OCI-LY1 (cell line): ENCODE data around the gene TTC23.

Experiments
- H2AFZ ChIP-seq: fragments of 200-600 bp; sonication (generic), shearing (Covaris generic); 2 replicates; pipeline ENCODE4 v1.6.0; 2014; ENCODE audit warnings: antibody characterized with exemption, mild to moderate bottlenecking, low read length
- H3F3A ChIP-seq: fragments of 200-600 bp; sonication (generic), shearing (Covaris generic); 2 replicates; pipeline ENCODE4 v1.6.0; 2014; ENCODE audit warnings: mild to moderate bottlenecking, antibody characterized with exemption, low read length, moderate library complexity; ENCODE audit not compliant: insufficient read depth
- H3K27ac ChIP-seq: fragments of 200-600 bp; sonication (generic); 2 replicates; pipeline ENCODE4 v1.5.1; 2014; ENCODE audit warnings: low read length, mixed run types, mild to moderate bottlenecking, low read depth; ENCODE audit not compliant: poor library complexity, severe bottlenecking
- H3K27me3 ChIP-seq: fragments of 200-600 bp; sonication (generic); 2 replicates; pipeline ENCODE4 v1.6.0; 2014; ENCODE audit warnings: antibody characterized with exemption, mild to moderate bottlenecking, low read length, moderate library complexity; ENCODE audit not compliant: insufficient read depth
- H3K36me3 ChIP-seq: fragments of 200-600 bp; sonication (generic); 2 replicates; pipeline ENCODE4 v1.6.1; 2014; ENCODE audit warnings: mild to moderate bottlenecking, antibody characterized with exemption, low read length, moderate library complexity, mixed read lengths; ENCODE audit not compliant: insufficient read depth
- H3K4me1 ChIP-seq: fragments of 200-600 bp; sonication (generic); 2 replicates; pipeline ENCODE4 v1.5.1; 2014; ENCODE audit warnings: mild to moderate bottlenecking, low read length, moderate library complexity; ENCODE audit not compliant: insufficient read depth, severe bottlenecking
- H3K4me2 ChIP-seq: fragments of 200-600 bp; sonication (generic), shearing (Covaris generic); 2 replicates; pipeline ENCODE4 v1.6.1; 2014; ENCODE audit warnings: low read length
- H3K4me3 ChIP-seq: fragments of 200-600 bp; sonication (generic); 2 replicates; pipeline ENCODE4 v1.5.1; 2014; ENCODE audit warnings: low read length, low read depth, mild to moderate bottlenecking, mixed read lengths; ENCODE audit not compliant: poor library complexity, severe bottlenecking
- H3K79me2 ChIP-seq: fragments of 200-600 bp; shearing (Covaris generic); 2 replicates; pipeline ENCODE4 v1.6.1; 2016; ENCODE audit warnings: mixed run types, low read length, mixed read lengths; ENCODE audit not compliant: insufficient read depth
- H3K9ac ChIP-seq: fragments of 200-600 bp; sonication (generic), shearing (Covaris generic); 2 replicates; pipeline ENCODE4 v1.6.1; 2014; ENCODE audit warnings: mild to moderate bottlenecking, low read length, mixed read lengths
- H3K9me2 ChIP-seq: fragments of 200-600 bp; sonication (generic), shearing (Covaris generic); 2 replicates; pipeline ENCODE4 v1.6.1; 2014; ENCODE audit warnings: low read depth, mild to moderate bottlenecking, low read length, mixed read lengths
- H3K9me3 ChIP-seq: fragments of 200-600 bp; shearing (Covaris generic); 2 replicates; pipeline ENCODE4 v1.6.1; 2014; ENCODE audit warnings: low read length, mixed read lengths
- H4K20me1 ChIP-seq: fragments of 200-600 bp; sonication (generic), shearing (Covaris generic); 2 replicates; pipeline ENCODE4 v1.6.0; 2016; ENCODE audit warnings: mild to moderate bottlenecking, low read length; ENCODE audit not compliant: insufficient read depth
- CTCF ChIP-seq: fragments of 200-600 bp; sonication (generic), shearing (Covaris generic); IDR thresholded peaks from 2 replicates; pipeline ENCODE4 v1.5.1; 2017; ENCODE audit warnings: mild to moderate bottlenecking, antibody characterized with exemption, low read length, moderate library complexity, mixed read lengths
- EZH2 ChIP-seq: fragments of 200-600 bp; sonication (generic), shearing (Covaris generic); IDR thresholded peaks from 2 replicates; pipeline ENCODE4 v1.8.0; 2017; ENCODE audit warnings: borderline replicate concordance, mixed run types, mild to moderate bottlenecking, antibody characterized with exemption, low read length, moderate library complexity, mixed read lengths

The TTC23 gene

DNA sequence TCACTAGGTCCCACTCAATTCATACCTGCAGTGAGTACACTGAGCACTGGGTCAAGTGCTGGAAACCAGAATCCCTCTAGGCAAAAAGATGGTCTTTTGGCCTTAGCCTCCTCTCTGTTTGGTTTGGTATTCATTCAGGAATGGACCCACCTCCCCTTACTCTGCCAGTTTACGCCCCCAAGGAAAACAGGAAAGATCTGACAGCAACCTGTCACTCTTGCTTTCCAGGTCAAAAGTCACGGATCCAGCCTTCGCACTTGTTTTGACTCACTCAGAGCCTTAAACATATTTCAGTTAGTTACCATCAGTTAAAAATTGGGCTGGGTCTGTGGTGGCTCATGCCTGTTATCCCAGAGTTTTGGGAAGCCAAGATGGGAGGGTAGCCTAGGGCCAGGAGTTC, 76.4 kb downstream of the TTC23 start:
- Histone ChIP-seq H3K4me1 (no peaks in the 10 kb centered on the region), H3K9me2 (no peaks in the 10 kb centered on the region), H3K79me2 (no peaks in the 10 kb centered on the region), H3K27me3 (no peaks in the 10 kb centered on the region), H3K9ac (no peak overlapping the region), H3F3A (no peaks in the 10 kb centered on the region), H3K36me3 (no peaks in the 10 kb centered on the region), H2AFZ (no peak overlapping the region), H3K27ac (no peak overlapping the region), H3K4me2 (no peak overlapping the region), H3K4me3 (no peak overlapping the region), H3K9me3 (no peaks in the 10 kb centered on the region), H4K20me1 (no peaks in the 10 kb centered on the region)
- TF ChIP-seq CTCF (no peak), EZH2 (no peak)

DNA sequence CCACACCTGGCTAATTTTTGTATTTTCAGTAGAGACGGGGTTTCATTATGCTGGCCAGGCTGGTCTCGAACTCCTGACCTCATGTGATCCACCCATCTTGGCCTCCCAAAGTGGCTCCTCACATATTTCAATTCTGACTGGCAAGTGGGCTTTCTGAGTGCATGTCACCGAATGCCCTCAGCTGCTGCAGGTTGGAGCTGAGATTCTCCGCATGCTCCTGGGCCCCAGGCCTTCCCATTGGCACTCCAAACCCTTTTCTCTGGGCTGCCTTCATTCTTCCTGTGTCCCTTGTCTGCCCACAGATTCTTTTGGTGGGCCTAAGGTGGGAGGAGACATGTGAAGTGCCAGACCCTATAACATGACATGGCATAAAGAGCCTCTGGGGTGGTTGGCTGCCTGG, 77.2 kb downstream of the TTC23 start:
- no peaks in the 10 kb centered on the region for H3K27me3 ChIP-seq
- no peaks in the 10 kb centered on the region for H3K4me1 ChIP-seq
- no peaks in the 10 kb centered on the region for H3K9me3 ChIP-seq
- no peak overlapping the region for H2AFZ ChIP-seq
- no peak overlapping the region for H3K4me3 ChIP-seq
- no peak overlapping the region for H3K4me2 ChIP-seq
- H3K9ac ChIP-seq, result no peak overlapping the region
- H4K20me1 ChIP-seq, result no peaks in the 10 kb centered on the region
- no peak overlapping the region for H3K27ac ChIP-seq
- no peaks in the 10 kb centered on the region for H3K36me3 ChIP-seq
- TF ChIP-seq EZH2 (no peak), CTCF (no peak)
- H3F3A ChIP-seq, result no peaks in the 10 kb centered on the region
- H3K9me2 ChIP-seq, result no peaks in the 10 kb centered on the region
- H3K79me2 ChIP-seq, result no peaks in the 10 kb centered on the region

DNA sequence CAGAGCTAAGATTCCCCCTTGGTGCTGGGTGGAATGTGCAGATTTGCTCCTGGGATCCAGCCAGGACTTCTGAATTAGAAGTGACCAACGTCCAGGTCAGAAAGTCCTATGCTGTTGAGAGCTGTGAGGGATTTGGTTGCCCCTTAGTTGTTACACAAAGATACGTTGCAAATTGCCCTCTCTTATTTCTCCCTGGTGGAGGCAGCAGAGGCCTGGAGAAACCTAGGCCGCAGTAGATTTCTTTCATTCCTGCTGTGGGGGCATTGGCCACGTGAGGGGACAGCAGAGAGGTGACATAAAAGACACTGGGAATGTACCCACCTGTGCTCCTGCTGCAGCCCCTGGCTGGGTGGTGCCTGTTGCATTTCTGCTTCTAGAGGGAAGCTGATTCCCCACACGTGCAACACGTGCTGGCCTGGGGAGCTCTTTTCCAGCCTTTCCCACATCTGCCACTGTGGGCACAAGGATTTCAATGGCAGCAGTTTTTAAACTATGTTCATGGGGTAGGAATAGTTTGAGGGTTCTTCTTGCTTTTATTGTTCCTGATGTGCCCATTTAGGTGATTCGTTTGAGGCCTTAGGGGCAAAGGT, 78.8 kb downstream of the TTC23 start:
- Histone ChIP-seq H3K4me2 (no peak overlapping the region), H3K79me2 (no peaks in the 10 kb centered on the region), H3K4me3 (no peak overlapping the region), H3K9me3 (no peaks in the 10 kb centered on the region), H4K20me1 (no peaks in the 10 kb centered on the region), H3K9me2 (no peaks in the 10 kb centered on the region), H2AFZ (no peak overlapping the region), H3F3A (no peaks in the 10 kb centered on the region), H3K9ac (no peak overlapping the region), H3K36me3 (no peaks in the 10 kb centered on the region), H3K4me1 (no peaks in the 10 kb centered on the region), H3K27ac (no peak overlapping the region), H3K27me3 (no peaks in the 10 kb centered on the region; the same call in 1 of the 2 replicates)
- TF ChIP-seq CTCF (no peak), EZH2 (no peak)
